Heart left ventricle (tissue), 13 donors: ENCODE measurements around the gene DIP2B.

Experiments used
- POLR2A ChIP-seq, 2 donors: fragments of 450-650 bp; IDR thresholded peaks; one replicate each; pipeline ENCODE4 v1.6.1; 2017; ENCODE audit warnings: antibody characterized with exemption in 2 of 2, mild to moderate bottlenecking in 2 of 2, moderate library complexity in 2 of 2
- TF ChIP-seq, protein P1 (sequence below), 12 donors: fragments of 200-600 bp; sonication (generic) in 4 of 12; IDR thresholded peaks; one replicate each; pipeline versions ENCODE4 v1.5.0 to v1.8.0; 2018 to 2022; ENCODE audit warnings: antibody characterized with exemption in 12 of 12, mild to moderate bottlenecking in 5 of 12
- donor health status: ischemic (EF 13 %, LVEDD 7.1; RV severe dilation, severe dysfunction).
- donor health status: DM: no; HTN: yes; CAD: no.
- donor health status: DM: no; HTN: no; CAD: no.
- donor health status: ischemic (EF 25% LVEDD 6.9; RV normal size, moderate dysfunction).
- donor health status: ischemic (EF 25% LVEDD 5.7; RV mildly dilated, moderate dysfunction).
- donor health status: ischemic (EF 35%, LVEDD 5.7; RV mildly dilated, moderate dysfunction).
- donor health status: nonischemic (EF 11% LVEDD 7.7; RV severe dilation, severe dysfunction).
- donor health status: DM: yes; HTN: yes; CAD: no.
- donor health status: PGD.
- donor health status: ischemic (EF 29% LVEDD 5.4; RV normal size, mild dysfunction).
- donor health status: nonischemic (EF 23%, LVEDD 6.1; RV moderate dilation, normal function).

DNA sequence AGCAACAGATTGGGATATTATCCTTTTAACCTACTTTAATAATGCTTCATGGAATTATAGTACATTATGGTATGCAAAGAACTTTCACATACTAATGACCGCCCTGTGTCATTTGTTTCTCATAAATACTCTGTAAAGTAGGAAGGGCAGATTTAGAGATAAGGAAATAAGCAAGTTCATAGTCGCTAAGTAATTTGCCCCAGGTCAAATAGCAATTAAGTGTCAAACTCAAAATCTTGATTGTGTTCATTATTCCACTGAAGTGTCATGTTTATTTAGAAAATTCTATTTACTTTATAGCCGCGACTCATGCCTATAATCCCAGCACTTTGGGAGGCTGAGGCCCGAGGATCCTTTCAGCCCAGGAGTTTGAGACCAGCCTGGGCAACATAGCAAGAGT lies 160.4 kb downstream of the DIP2B start:
- no peak for TF ChIP-seq POLR2A (IDR thresholded peaks at IDR 0.05)
- TF ChIP-seq, protein P1, sequence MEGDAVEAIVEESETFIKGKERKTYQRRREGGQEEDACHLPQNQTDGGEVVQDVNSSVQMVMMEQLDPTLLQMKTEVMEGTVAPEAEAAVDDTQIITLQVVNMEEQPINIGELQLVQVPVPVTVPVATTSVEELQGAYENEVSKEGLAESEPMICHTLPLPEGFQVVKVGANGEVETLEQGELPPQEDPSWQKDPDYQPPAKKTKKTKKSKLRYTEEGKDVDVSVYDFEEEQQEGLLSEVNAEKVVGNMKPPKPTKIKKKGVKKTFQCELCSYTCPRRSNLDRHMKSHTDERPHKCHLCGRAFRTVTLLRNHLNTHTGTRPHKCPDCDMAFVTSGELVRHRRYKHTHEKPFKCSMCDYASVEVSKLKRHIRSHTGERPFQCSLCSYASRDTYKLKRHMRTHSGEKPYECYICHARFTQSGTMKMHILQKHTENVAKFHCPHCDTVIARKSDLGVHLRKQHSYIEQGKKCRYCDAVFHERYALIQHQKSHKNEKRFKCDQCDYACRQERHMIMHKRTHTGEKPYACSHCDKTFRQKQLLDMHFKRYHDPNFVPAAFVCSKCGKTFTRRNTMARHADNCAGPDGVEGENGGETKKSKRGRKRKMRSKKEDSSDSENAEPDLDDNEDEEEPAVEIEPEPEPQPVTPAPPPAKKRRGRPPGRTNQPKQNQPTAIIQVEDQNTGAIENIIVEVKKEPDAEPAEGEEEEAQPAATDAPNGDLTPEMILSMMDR (IDR thresholded peaks at IDR 0.05), result no peak
